ENCODE measurements around the gene RPS27L. TPM values are rescaled to one million over a fixed set of nuclear protein-coding genes. Genes with fewer than 3 reads are reported as not detected.

Gene RPS27L
- polyA plus RNA-seq, 2 of the 4 experiments (the other 2 are of a cell fraction) = 609 to 748 TPM

GRCh38 chr15:63197626-63198025 is 40.3 kb upstream of the RPS27L start:
- H3K9me3 ChIP-seq = no peaks in the 10 kb centered on the region
- ChIA-PET POLR2A (interaction anchor here (0.6 to 1.5 kb wide), 2 partner anchors 40 to 896 kb away, joined by 7 read pairs; partner anchors contain the start of genes CIAO2A and RPS27L), CTCF (interaction anchor here (1.5 kb wide), 1 partner anchor 32 kb away, joined by 4 read pairs; no protein-coding TSS in a partner anchor)
- H3K27ac ChIP-seq = no peak overlapping the region
- WGBS (ENCODE audit: missing lambda C conversion rate) = 98% methylated on average over 1 of the region's 1 CpG
- DNase-seq (ENCODE audit: low read depth in 1 of 2, low spot score in 1 of 2) (no peak), FAIRE-seq (no peak), ATAC-seq (no peak)
- TF ChIP-seq ZFP36 (IDR thresholded peaks at IDR 0.05; ENCODE audit: borderline replicate concordance, partially characterized antibody) = no peak
- no peak for TF ChIP-seq USF2 (IDR thresholded peaks at IDR 0.05)
- no peak for TF ChIP-seq E2F6 (IDR thresholded peaks at IDR 0.05; ENCODE audit: borderline replicate concordance, low read depth)
- no peak for TF ChIP-seq CHD4 (IDR thresholded peaks at IDR 0.05; ENCODE audit: borderline replicate concordance)
- no peak for TF ChIP-seq JUN (IDR thresholded peaks at IDR 0.05)
- TF ChIP-seq HOXB5 (CRISPR knock-in tag; IDR thresholded peaks at IDR 0.05) = no peak
- no peak for TF ChIP-seq CBX8 (IDR thresholded peaks at IDR 0.05)
- TF ChIP-seq HOXB13 (CRISPR knock-in tag; IDR thresholded peaks at IDR 0.05; ENCODE audit: low read depth) = no peak
- TF ChIP-seq HEYL (CRISPR knock-in tag; IDR thresholded peaks at IDR 0.05) = no peak
- no peak for TF ChIP-seq FOSL2 (IDR thresholded peaks at IDR 0.05)
- TF ChIP-seq FOSL2 (CRISPR knock-in tag; IDR thresholded peaks at IDR 0.05) = no peak
- TF ChIP-seq EP300 (IDR thresholded peaks at IDR 0.05) = no peak
- no peak for TF ChIP-seq RARB (CRISPR knock-in tag; IDR thresholded peaks at IDR 0.05)
- TF ChIP-seq CTCF (IDR thresholded peaks at IDR 0.05) = no peak
- TF ChIP-seq ZC3H11A (IDR thresholded peaks at IDR 0.05) = no peak
- no peak for TF ChIP-seq REST (IDR thresholded peaks at IDR 0.05)
- no peak overlapping the region for H3K4me2 ChIP-seq
- no peak overlapping the region for H3K4me3 ChIP-seq
- H3K4me1 ChIP-seq = peaks cover 32% of the 10 kb centered on the region

GRCh38 chr15:63196842-63197241 is 39.6 kb upstream of the RPS27L start:
- Histone ChIP-seq H3K4me3 (no peak overlapping the region), H3K4me1 (peaks cover 31% of the 10 kb centered on the region), H3K4me2 (no peak overlapping the region), H3K27ac (no peak overlapping the region), H3K9me3 (no peaks in the 10 kb centered on the region)
- CTCF ChIA-PET = interaction anchor here (0.6 to 1.5 kb wide), 6 partner anchors 11 to 103 kb away, joined by 3 to 4 read pairs (median 4); no protein-coding TSS in a partner anchor
- TF ChIP-seq FOXS1 (CRISPR knock-in tag; IDR thresholded peaks at IDR 0.05) (no peak), JUNB (IDR thresholded peaks at IDR 0.05) (no peak)
- FAIRE-seq (no peak), ATAC-seq (no peak), DNase-seq (ENCODE audit: low read depth in 1 of 2, low spot score in 1 of 2) (no peak)
- POLR2A ChIA-PET = interaction anchor here (1.5 kb wide), 1 partner anchor 39 kb away, joined by 7 read pairs; the partner anchor contains the start of gene RPS27L
- WGBS (ENCODE audit: missing lambda C conversion rate) = 93% methylated on average over 1 of the region's 1 CpG
